Mesodermal cell (in vitro differentiated cells): ENCODE results near the gene C10orf67.
"Not testable (repeated sequence)": the region's sequence is repeated elsewhere in the genome, so short reads cannot be mapped to it uniquely, and the experiment has no call there.

ENCODE experiments used
- H3K27ac ChIP-seq: 2 replicates; pipeline ENCODE4 v1.7.0; 2013; ENCODE audit warnings: mild to moderate bottlenecking, low read depth, low read length, moderate library complexity; ENCODE audit not compliant: severe bottlenecking
- H3K36me3 ChIP-seq: 2 replicates; pipeline ENCODE4 v1.7.1; 2013; ENCODE audit warnings: mild to moderate bottlenecking, low read length, moderate library complexity; ENCODE audit not compliant: control insufficient read depth, insufficient read depth
- H3K4me1 ChIP-seq: one replicate; pipeline ENCODE4 v1.7.1; 2013; ENCODE audit warnings: mild to moderate bottlenecking, low read length; ENCODE audit not compliant: insufficient read depth, control insufficient read depth, poor library complexity, severe bottlenecking
- H3K4me3 ChIP-seq: 2 replicates; pipeline ENCODE4 v1.7.0; 2013; ENCODE audit warnings: low read length, control low read depth, mild to moderate bottlenecking; ENCODE audit not compliant: insufficient read depth, poor library complexity, severe bottlenecking; ENCODE audit errors: extremely low read depth
- H3K9me3 ChIP-seq: 2 replicates; pipeline ENCODE4 v1.7.1; 2013; ENCODE audit warnings: mild to moderate bottlenecking, low read length, moderate library complexity; ENCODE audit not compliant: control insufficient read depth
- WGBS, 2 experiments: methylation state at CpG; one replicate each; pipeline ENCODE4 v1.1.5; 2013; ENCODE audit warnings: missing lambda C conversion rate in 2 of 2; ENCODE audit not compliant: insufficient coverage in 2 of 2; 5-methylcytosine and 5-hydroxymethylcytosine counted together

Gene C10orf67

DNA sequence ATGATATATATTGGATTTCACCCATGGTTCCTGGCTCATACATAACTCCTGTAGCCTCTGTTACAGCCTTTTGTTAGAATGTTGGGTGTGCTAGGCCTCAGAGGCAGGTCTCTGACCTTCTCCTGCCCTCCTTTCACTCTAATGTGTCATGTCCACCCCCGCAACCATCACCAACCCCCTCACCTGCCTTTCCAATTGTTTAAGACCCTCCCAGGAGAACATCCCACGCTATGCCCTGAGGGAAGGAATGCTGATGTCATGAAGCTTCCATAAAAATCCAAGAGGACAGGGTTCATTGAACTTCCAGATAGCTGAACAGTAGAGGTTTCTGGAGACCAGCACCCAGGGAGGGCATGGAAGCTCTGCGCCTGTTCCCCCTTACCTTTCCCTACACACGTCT is 30.8 kb upstream of the C10orf67 start:
- no peak overlapping the region for H3K27ac ChIP-seq
- WGBS, 2 experiments: 80% methylated on average over 2 of the region's 4 CpGs; no CpG with 5 or more reads in 1 of the 2 experiments

DNA sequence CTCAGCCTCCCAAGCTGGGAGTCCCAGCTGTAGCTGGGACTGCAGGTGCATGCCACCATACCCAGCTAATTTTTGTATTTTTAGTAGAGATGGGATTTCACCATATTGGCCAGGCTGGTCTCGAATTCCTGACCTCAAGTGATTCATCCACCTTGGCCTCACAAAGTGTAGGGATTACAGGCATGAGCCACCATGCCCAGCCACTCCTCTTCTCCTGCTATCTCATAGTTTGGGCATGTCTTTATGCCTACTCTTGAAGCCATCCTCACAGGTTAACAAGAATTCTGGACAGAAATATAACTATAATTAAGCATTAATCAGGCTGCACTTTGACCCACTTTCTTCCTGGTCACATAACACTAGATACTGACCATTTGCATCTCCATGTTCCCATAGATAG is 28.6 kb upstream of the C10orf67 start:
- WGBS, 2 experiments: 50 to 57% methylated on average over 1 of the region's 1 CpG
- Histone ChIP-seq H3K4me1 (no peaks in the 10 kb centered on the region), H3K36me3 (no peaks in the 10 kb centered on the region), H3K4me3 (no peak overlapping the region), H3K9me3 (no peaks in the 10 kb centered on the region), H3K27ac (no peak overlapping the region)

More for the DNA sequence above, 30.8 kb upstream of the C10orf67 start:
- H3K4me3 ChIP-seq: no peak overlapping the region
- no peaks in the 10 kb centered on the region for H3K4me1 ChIP-seq
- no peaks in the 10 kb centered on the region for H3K36me3 ChIP-seq
- no peaks in the 10 kb centered on the region for H3K9me3 ChIP-seq

DNA sequence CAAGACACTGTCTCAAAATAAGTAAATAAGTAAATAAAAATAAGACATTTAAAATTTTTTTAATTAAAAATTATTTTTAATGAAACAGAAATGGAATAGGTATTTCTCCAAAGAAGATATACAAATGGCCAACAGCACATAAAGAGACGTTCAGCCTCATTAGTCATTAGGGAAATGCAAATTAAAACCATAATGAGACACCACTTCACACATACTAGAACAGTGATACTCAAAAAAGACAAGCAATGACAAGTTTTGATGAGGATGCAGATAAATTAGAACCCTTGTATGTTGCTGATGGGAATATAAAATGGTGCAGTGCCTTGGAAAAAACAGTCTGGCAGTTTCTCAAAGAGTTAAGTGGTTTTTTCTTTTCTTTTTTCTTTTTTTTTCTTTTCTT is 26.5 kb upstream of the C10orf67 start:
- Histone ChIP-seq H3K36me3 (no peaks in the 10 kb centered on the region), H3K27ac (no peak overlapping the region), H3K4me3 (no peak overlapping the region), H3K9me3 (no peaks in the 10 kb centered on the region), H3K4me1 (no peaks in the 10 kb centered on the region)
- WGBS, 2 experiments: no CpG with 5 or more reads among the region's 1 CpG

- Histone ChIP-seq H3K36me3 (no peaks in the 10 kb centered on the region), H3K9me3 (no peaks in the 10 kb centered on the region), H3K27ac (no peak overlapping the region), H3K4me1 (no peaks in the 10 kb centered on the region), H3K4me3 (no peak overlapping the region)
- WGBS, 2 experiments: 90 to 100% methylated on average over 1 to 2 of the region's 3 CpGs
Measured at GRCh38 chr10:23370106-23370505, 25.5 kb upstream of the C10orf67 start.

GRCh38 chr10:23368816-23369640 is 24.4 kb upstream of the C10orf67 start:
- no peak overlapping the region for H3K27ac ChIP-seq
- WGBS, 2 experiments: 92 to 97% methylated on average over 5 to 6 of the region's 7 CpGs
- no peak overlapping the region for H3K4me3 ChIP-seq
- no peaks in the 10 kb centered on the region for H3K36me3 ChIP-seq
- H3K4me1 ChIP-seq: no peaks in the 10 kb centered on the region
- no peaks in the 10 kb centered on the region for H3K9me3 ChIP-seq

- no peak overlapping the region for H3K27ac ChIP-seq
- no peaks in the 10 kb centered on the region for H3K9me3 ChIP-seq
- H3K36me3 ChIP-seq: no peaks in the 10 kb centered on the region
- H3K4me1 ChIP-seq: no peaks in the 10 kb centered on the region
- 86 to 90% methylated on average over 3 to 4 of the region's 6 CpGs for WGBS, 2 experiments
- H3K4me3 ChIP-seq: no peak overlapping the region
Measured at GRCh38 chr10:23367896-23368595, 23.4 kb upstream of the C10orf67 start.

DNA sequence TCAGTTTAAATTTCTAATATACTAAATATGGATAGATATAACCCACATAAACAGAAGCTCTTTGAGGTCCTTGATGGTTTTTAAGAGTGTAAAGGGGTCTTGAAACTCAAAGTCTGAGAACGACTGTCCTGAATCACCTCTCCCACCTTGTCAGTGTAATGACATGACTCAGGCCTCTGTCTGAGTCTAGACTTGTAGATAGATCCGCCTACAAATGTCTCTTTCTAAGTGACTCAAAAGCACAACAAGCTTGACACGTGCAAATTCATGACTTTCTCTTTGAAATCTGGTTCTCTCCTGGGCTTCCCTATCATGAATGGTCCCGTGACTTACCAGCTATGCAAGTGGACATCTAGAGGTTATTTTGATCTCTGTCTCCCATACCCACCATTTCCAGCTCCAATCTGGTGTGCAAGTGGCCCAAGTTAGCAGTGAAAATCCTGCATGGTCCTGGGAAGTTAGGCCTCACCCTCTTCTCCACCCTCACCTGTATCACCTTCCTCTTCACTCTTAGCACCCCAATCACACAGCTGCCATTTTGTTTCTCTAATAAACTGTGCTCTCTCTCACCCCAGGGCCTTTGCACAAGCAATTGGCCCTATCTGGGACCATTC is 20.9 kb upstream of the C10orf67 start:
- not testable (repeated sequence) for H3K4me1 ChIP-seq, H3K27ac ChIP-seq, H3K4me3 ChIP-seq, H3K9me3 ChIP-seq, H3K36me3 ChIP-seq
- 71 to 84% methylated on average over 1 to 3 of the region's 4 CpGs for WGBS, 2 experiments

DNA sequence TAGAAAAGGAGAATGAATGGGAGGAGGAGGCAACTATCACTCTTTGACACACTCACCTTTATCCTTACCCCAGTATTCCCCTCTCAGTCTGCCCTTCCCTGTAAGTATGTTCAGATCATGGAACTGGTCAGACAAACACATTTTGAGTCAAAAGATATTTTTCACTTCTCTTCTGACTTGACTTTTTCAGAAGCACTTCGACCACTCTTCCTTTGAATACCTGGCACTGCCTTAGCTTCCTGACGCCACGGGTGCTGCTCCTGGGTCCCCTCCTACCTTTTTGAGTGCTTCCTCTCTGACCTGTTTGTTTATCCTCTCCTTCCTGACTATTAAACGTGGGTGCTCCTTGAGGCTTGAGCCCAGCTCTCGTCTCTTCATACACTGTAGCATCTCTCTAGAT is 19.8 kb upstream of the C10orf67 start:
- H3K27ac ChIP-seq: no peak overlapping the region
- WGBS, 2 experiments: 92% methylated on average over 5 of the region's 5 CpGs
- no peaks in the 10 kb centered on the region for H3K9me3 ChIP-seq
- H3K36me3 ChIP-seq: no peaks in the 10 kb centered on the region
- no peak overlapping the region for H3K4me3 ChIP-seq
- no peaks in the 10 kb centered on the region for H3K4me1 ChIP-seq

- H3K9me3 ChIP-seq: no peaks in the 10 kb centered on the region
- WGBS, 2 experiments: 97 to 100% methylated on average over 3 to 4 of the region's 5 CpGs
- H3K27ac ChIP-seq: no peak overlapping the region
Measured at GRCh38 chr10:23363793-23364135, 19.2 kb upstream of the C10orf67 start.

GRCh38 chr10:23362879-23363792 is 18.5 kb upstream of the C10orf67 start:
- Histone ChIP-seq H3K9me3 (no peaks in the 10 kb centered on the region), H3K4me1 (no peaks in the 10 kb centered on the region), H3K4me3 (no peak overlapping the region), H3K27ac (no peak overlapping the region), H3K36me3 (no peaks in the 10 kb centered on the region)
- 92 to 98% methylated on average over 4 to 6 of the region's 9 CpGs for WGBS, 2 experiments

More at GRCh38 chr10:23363793-23364135, 19.2 kb upstream of the C10orf67 start:
- no peak overlapping the region for H3K4me3 ChIP-seq
- H3K4me1 ChIP-seq: no peaks in the 10 kb centered on the region
- no peaks in the 10 kb centered on the region for H3K36me3 ChIP-seq
